Measurements from ENCODE around the gene SNX4. TPM values are rescaled to one million over a fixed set of nuclear protein-coding genes. Genes with fewer than 3 reads are reported as not detected.
"Not testable (repeated sequence)": the region's sequence is repeated elsewhere in the genome, so short reads cannot be mapped to it uniquely, and the experiment has no call there.

The SNX4 gene
- total RNA-seq, 4 donors from 2014 or later = 31.3 to 53.5 (median 38.8) TPM

DNA sequence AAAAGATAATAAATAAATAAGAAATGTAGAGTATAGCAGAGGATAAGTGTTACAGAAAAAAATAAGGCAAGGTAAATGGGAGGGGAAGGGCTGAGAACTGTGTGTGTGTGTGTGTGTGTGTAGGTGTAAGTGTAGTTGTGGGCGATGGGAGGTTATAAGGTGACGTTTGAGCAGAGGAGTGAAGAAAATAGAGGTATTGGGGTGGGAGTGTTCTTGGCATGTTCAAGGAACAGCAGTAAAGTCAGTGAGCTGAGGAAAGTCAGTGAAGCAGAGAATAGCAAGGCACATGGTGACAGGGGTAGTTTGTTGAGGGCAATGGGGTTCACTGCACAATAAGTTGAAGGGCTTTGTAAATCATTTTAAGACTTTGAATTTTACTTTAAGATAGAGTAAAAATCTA, 113.9 kb downstream of the SNX4 start:
- Histone ChIP-seq H3K36me3 (no peaks in the 10 kb centered on the region), H3K4me3 (no peak overlapping the region), H3K9me3 (no peaks in the 10 kb centered on the region), H3K4me1 (no peaks in the 10 kb centered on the region), H3K27ac (no peak overlapping the region), H3K27me3 (no peaks in the 10 kb centered on the region)
- no peak for TF ChIP-seq POLR2A (IDR thresholded peaks at IDR 0.05)
- in situ Hi-C loops (cut with MboI; ENCODE audit: low sequenced_read_pairs in 4 of 4) = no loop called here
- DNase-seq = no peak
- ATAC-seq = no peak
- intact Hi-C loops (cut with DNase I; ENCODE audit: low total_unique reads) = no loop called here

DNA sequence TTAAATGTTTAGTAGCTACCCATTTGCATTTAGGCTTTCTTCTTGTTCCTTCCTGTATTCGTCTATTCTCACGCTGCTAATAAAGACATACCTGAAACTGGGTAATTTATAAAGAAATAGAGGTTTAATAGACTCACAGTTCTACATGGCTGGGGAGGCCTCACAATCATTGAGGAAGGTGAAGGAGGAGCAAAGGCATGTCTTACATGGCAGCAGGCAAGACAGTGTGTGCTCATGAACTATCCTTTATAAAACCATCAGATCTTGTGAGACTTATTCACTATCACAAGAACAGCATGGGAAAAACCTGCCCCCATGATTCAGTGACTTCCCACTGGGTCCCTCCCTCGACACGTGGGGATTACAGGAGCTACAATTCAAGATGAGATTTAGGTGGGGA, 114.5 kb downstream of the SNX4 start:
- H3K36me3 ChIP-seq; in situ Hi-C loops (cut with MboI; ENCODE audit: low sequenced_read_pairs in 4 of 4); H3K4me3 ChIP-seq; H3K27me3 ChIP-seq; intact Hi-C loops (cut with DNase I; ENCODE audit: low total_unique reads); H3K4me1 ChIP-seq; DNase-seq; ATAC-seq; H3K27ac ChIP-seq; H3K9me3 ChIP-seq: not testable (repeated sequence)

DNA sequence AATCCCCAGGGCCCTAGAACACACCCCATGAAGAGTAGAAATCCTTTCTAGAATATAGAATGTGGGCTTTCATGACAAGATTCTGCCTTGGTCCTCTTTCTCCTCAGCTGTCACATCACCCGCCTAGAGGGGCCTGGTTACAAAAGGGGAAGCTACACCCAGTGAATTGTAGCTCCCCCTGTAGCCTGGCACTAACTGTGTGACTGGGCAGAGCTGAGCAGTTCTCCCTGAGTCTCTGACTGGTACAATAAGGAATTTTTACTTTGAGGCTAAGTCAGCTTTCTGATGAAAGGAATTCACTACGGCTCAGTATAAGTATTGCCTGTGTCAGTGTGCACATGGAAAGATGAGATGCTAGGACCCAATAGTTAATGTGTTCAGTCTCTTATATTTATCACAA, 116.2 kb downstream of the SNX4 start:
- Histone ChIP-seq H3K27ac (no peak overlapping the region), H3K36me3 (no peaks in the 10 kb centered on the region), H3K27me3 (no peaks in the 10 kb centered on the region), H3K4me3 (no peak overlapping the region), H3K4me1 (no peaks in the 10 kb centered on the region), H3K9me3 (no peaks in the 10 kb centered on the region)
- intact Hi-C loops (cut with DNase I; ENCODE audit: low total_unique reads) = no loop called here
- in situ Hi-C loops (cut with MboI; ENCODE audit: low sequenced_read_pairs in 4 of 4) = no loop called here
- no peak for DNase-seq
- TF ChIP-seq POLR2A (IDR thresholded peaks at IDR 0.05) = no peak
- TF ChIP-seq, protein P1, sequence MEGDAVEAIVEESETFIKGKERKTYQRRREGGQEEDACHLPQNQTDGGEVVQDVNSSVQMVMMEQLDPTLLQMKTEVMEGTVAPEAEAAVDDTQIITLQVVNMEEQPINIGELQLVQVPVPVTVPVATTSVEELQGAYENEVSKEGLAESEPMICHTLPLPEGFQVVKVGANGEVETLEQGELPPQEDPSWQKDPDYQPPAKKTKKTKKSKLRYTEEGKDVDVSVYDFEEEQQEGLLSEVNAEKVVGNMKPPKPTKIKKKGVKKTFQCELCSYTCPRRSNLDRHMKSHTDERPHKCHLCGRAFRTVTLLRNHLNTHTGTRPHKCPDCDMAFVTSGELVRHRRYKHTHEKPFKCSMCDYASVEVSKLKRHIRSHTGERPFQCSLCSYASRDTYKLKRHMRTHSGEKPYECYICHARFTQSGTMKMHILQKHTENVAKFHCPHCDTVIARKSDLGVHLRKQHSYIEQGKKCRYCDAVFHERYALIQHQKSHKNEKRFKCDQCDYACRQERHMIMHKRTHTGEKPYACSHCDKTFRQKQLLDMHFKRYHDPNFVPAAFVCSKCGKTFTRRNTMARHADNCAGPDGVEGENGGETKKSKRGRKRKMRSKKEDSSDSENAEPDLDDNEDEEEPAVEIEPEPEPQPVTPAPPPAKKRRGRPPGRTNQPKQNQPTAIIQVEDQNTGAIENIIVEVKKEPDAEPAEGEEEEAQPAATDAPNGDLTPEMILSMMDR (IDR thresholded peaks at IDR 0.05 in 4 of 5, conservative IDR thresholded peaks at IDR 0.05 in 1 of 5) = no peak
- ATAC-seq = no peak

DNA sequence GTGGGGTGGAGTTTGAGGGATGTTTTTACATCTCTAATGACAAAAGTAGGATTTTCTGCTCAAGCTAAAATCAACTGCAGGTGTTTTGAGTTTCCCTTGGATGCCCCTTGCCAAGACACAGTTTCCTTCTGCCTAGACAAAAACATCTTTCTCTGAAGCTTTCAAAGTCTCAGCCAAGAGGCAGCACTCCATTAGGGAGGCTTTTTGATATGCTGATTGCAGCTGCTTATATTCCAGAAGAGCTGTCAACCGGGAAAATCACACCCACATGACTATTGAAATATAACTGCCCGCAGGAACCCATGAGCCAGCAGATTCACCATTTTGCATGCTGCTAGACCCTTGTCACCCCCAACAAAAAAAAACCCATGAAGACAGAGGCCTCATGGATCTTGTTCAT, 117.4 kb downstream of the SNX4 start:
- H3K36me3 ChIP-seq = no peaks in the 10 kb centered on the region
- ATAC-seq (no peak), DNase-seq (no peak)
- no peaks in the 10 kb centered on the region for H3K4me1 ChIP-seq
- no peak overlapping the region for H3K27ac ChIP-seq
- in situ Hi-C loops (cut with MboI; ENCODE audit: low sequenced_read_pairs in 4 of 4) = no loop called here
- intact Hi-C loops (cut with DNase I; ENCODE audit: low total_unique reads) = no loop called here
- no peaks in the 10 kb centered on the region for H3K9me3 ChIP-seq
- no peak for TF ChIP-seq POLR2A (IDR thresholded peaks at IDR 0.05)
- TF ChIP-seq, protein P1 (IDR thresholded peaks at IDR 0.05 in 4 of 5, conservative IDR thresholded peaks at IDR 0.05 in 1 of 5) = no peak
- H3K4me3 ChIP-seq = no peak overlapping the region
- no peaks in the 10 kb centered on the region for H3K27me3 ChIP-seq

DNA sequence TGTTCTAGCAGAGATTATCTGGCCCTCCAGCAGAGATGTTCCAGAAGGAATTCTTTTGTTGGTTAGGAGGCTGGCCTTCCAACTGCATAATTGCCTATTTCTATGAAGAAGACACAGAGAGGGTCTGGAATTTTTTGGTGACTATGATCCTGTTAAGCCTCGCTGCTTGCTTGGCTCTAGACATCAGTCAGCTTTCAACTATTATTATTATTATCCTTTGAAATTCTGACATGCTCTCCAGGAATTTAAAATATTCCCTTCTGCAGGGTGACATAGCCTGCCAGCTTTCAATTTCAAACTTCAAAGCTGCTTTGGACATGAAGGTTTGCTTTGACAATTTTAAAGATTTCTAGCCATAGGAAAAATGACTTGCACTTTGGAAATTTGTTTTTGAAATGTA, 118.6 kb downstream of the SNX4 start:
- DNase-seq (no peak), ATAC-seq (no peak)
- H3K27me3 ChIP-seq = no peaks in the 10 kb centered on the region
- intact Hi-C loops (cut with DNase I; ENCODE audit: low total_unique reads) (no loop called here), in situ Hi-C loops (cut with MboI; ENCODE audit: low sequenced_read_pairs in 4 of 4) (no loop called here)
- no peaks in the 10 kb centered on the region for H3K36me3 ChIP-seq
- H3K4me1 ChIP-seq = no peaks in the 10 kb centered on the region
- no peaks in the 10 kb centered on the region for H3K9me3 ChIP-seq
- H3K4me3 ChIP-seq = no peak overlapping the region
- no peak for TF ChIP-seq POLR2A (IDR thresholded peaks at IDR 0.05)
- TF ChIP-seq, protein P1 (IDR thresholded peaks at IDR 0.05 in 4 of 5, conservative IDR thresholded peaks at IDR 0.05 in 1 of 5) = no peak
- H3K27ac ChIP-seq = no peak overlapping the region

DNA sequence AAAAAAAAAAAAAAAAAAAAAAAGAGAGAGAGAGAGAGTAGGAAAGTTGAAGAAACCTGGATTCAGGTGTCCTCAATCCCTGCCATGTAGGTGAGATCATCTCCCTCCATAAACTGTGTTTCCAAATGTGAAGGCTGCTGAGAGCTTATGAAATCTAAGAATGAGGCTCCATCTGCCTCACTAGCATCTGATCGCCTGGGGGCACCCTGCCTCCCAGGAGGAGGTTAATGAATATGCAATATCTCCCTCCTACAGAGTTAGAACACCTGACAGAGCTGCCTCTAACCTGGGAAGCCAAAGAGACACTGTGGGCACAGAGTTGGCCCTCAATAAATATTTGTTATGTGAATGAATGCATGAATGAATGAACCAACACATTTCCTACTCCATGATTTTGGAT, 121.0 kb downstream of the SNX4 start:
- H3K36me3 ChIP-seq = no peaks in the 10 kb centered on the region
- no peak overlapping the region for H3K27ac ChIP-seq
- no peak for ATAC-seq
- in situ Hi-C loops (cut with MboI; ENCODE audit: low sequenced_read_pairs in 4 of 4) = no loop called here
- no peaks in the 10 kb centered on the region for H3K27me3 ChIP-seq
- no peak overlapping the region for H3K4me3 ChIP-seq
- H3K9me3 ChIP-seq = no peaks in the 10 kb centered on the region
- H3K4me1 ChIP-seq = no peaks in the 10 kb centered on the region
- intact Hi-C loops (cut with DNase I; ENCODE audit: low total_unique reads) = no loop called here
- no peak for DNase-seq
- TF ChIP-seq, protein P1 (IDR thresholded peaks at IDR 0.05 in 4 of 5, conservative IDR thresholded peaks at IDR 0.05 in 1 of 5) = no peak
- TF ChIP-seq POLR2A (IDR thresholded peaks at IDR 0.05) = no peak

Measured in gastrocnemius medialis (tissue), 4 donors.